CD4-positive, alpha-beta T cell treated with Interleukin-12 subunit alpha and Interleukin-12 subunit beta, for 1 hour (primary cell): ENCODE results near the gene FAP.

Experiments used
- DNase-seq: peaks from one replicate; pipeline ENCODE4 v3.0.0-alpha.2; 2020

The FAP gene

DNA sequence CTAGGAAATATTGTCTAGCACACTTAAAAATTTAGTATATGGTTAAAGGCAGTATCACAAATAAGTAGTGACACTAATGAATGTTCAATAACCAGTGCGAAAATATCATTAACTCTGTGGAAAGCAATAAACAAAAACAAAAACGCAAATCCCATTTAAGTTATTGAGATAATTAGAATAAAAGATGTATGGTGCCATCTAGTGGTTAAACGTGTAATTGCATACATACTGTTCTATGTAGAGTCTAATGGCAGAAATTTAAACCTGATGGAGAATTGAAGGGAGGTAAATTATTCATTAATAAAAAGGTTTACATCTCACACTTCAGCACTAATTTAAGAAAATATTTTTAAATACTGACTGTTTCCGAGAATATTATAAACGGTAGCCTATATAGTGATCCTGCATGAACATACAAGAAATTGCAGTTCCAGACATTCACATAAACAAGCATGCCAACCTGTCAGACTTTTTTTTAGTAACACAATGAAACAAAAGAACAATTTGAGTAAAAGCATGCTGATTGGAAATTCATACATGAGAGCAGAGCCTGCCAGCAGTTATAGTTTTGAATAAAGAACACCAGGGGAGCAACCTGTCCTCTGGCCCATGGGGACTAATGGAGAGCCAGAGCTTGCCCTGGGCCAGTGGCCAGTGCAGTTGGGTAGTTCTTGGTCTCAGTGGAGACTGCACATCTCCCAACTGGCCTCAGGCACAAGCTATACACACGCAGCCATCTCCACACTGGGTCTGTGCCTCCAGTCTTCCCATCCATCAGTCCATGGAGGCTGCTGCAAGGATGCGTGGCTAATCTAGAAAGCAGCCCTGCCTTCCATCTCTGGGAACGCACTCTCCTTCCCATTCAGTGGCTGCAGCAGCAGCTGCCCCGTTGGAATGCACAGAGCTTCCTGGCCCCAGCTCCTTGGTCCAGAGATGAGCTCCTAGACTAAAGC lies 119.2 kb downstream of the FAP start:
- DNase-seq: peak; percentile 75
